HG02798 (cell line): ENCODE measurements around the gene LCLAT1.

ENCODE experiments used
- ATAC-seq: cut with Tn5 transposase; IDR thresholded peaks from one replicate; pipeline ENCODE4 v1.9.1; 2021; ENCODE audit warnings: mild to moderate bottlenecking; ENCODE audit not compliant: unreplicated experiment, poor library complexity

Gene LCLAT1

DNA sequence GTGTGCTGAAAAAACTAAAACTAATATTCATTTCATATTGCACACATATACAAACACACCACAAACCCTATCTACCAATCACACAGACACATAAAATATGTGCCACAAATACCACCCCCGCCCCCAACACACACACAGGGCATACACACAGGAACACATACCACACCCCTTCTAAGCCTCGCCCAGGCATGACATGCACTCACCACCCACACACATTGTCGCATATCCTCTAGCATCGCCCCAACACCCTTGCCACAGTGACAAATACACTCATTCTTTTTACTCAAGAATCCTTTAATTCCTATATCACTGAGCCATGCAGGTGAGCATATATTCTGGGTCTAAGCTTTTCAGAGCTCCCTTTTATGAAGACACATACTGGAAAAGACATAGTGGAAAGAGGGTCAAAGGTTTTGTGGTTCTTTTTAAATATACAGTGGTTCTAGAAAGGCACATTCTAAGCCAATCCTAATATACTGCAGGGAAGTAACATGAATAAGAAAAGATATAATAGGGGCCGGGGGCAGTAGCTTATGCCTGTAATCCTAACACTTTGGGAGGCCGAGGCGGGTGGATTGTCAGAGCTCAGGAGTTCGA is 24.5 kb upstream of the LCLAT1 start:
- ATAC-seq: peak; percentile 88

GRCh38 chr2:30424231-30424630 is 22.8 kb upstream of the LCLAT1 start:
- ATAC-seq: no peak

GRCh38 chr2:30425326-30425725 is 21.7 kb upstream of the LCLAT1 start:
- ATAC-seq: no peak

- ATAC-seq: no peak
These were observed 19.3 kb upstream of the LCLAT1 start for GRCh38 chr2:30427606-30428347.

GRCh38 chr2:30428348-30428662 is 18.7 kb upstream of the LCLAT1 start:
- no peak for ATAC-seq

DNA sequence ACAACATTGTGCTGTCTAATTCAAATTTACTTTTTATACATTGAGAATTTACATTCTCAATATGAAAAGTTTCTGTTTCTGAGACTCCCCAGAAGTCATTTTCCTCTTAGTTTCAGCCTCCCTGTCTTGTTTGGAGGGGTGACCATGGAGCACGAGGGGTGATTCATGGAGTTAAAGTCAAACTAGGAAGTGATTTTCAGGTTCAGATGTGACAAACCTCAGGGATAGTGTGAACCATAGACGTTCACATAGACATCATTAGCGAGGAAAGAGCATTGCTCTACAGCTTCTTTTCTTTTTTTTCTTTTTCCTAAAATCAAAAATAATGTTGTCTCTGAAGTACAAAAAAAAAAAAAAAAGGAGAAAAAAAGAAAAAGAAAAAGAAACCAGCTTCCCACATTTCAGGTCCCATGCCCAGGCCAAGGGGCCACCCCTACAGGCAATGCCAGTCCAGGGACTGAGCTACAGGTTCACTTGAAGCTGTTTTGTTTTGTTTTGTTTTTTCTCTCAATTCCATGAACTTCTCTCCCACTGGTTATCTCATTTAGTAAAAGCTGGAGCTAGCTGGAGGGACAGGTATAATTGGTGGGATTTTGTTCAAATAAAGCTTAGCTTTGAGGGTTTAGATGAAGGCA is 18.1 kb upstream of the LCLAT1 start:
- ATAC-seq: no peak

DNA sequence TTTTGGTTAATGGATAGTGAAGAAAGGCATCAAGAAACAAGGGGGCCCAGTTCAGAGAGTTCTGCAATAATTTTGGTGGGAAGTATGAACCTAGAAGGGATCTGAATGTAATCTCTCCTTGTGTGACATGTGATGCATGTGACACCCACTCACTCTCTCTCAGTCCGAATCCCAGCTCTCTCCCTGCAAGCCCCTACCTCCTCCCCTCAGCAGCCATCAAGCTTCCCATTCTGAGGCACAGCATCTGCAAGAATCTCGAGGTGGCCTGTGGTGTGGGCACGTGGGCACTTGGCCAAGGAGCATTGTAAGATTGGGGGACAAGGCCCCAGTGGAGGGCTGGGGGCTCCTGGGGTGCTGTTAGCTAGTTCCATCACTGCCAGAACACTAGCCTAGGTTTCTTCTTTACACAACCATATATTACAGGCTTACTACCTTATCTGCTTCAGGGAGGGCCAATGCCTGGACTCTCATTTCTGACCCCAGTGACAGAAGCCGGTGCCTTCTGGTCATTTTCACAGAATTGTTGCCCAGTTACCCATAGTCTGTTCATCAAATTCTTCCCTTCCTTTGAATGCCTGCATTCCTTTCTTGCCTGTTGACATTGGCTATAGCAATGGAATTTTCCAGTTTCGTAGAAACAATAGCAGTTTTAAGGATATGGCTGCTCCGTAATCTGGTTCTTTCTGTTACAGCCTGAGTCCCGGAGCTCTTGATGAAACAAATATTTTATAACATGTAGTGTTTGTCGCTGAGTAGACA is 13.3 kb upstream of the LCLAT1 start:
- ATAC-seq: no peak

DNA sequence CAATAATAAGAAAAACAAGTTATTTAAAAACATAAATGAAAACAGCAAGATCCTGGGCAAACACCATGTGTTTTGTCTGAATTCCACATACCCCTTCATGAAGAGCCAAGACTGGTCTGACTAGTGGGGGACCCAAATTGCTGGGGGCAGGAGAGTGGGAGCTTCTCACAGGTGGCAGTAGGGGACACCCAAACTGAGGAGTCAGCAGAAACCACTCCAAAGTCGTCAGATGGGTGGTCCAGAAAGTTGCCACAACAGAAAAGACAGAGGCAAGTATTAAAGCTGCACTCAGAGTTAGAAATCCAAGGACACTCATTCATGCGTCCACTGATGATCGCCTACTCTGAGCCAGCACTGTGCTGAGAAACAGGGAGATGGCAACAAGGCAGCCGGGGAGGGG is 12.3 kb upstream of the LCLAT1 start:
- no peak for ATAC-seq

DNA sequence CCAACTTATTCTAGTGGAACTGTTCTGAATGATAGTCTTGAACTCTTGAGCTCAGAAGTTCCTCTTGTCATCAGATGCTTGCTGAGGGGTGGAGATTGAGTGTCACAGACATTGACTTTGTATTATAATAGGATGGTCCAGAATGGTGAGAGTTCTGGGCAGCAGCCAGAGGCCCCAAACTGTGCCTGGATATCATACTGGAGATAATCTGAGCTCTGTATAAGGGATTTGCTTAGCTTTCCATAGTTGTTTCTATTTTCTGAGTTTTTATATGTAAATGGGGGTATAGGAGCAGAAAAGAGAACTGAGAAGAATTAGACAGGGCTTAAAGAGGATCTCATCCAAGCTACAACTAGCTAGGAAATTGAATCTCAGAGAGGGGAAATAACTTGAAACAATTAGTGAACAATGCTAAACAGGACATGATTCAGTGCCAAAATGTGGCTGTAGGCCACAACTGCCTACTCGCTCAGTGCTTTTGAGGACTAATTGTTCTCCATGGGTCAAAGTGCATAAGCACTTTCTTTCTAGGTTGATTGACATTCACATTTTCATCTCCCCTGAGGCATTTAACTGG is 10.1 kb upstream of the LCLAT1 start:
- ATAC-seq: no peak

DNA sequence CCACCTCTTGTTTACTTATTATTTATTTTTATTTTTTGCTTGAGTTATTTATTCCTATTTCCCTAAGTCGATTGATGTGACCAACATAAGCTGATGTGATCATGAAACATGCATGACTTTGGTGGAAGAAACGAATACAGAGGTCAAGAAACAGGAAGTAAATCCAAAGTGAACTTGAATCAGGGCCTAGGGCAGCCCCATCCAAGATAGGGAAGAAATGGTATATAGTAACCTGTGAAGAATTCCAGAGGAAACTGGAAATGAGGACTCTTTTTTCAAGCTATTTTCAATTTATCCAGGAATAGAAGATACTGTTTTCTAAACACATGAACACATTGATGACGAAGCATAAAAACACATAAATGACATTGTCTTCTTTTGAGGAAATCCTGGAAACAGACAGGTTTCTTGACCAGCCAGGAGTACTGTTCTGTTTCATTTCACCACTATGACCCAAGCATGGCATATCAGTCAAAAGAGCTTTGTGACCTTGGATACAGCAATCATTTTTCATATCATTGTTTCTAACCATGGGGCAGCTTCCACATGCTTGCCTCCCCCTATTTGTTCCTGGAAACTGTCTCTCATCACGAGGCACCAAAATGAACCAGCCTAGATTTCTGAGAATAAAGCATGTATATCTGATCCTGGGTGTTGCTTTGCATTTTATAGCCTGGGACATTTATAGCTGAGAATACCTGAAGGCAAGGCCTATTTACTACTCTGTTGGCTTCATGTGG is 9.1 kb upstream of the LCLAT1 start:
- no peak for ATAC-seq

GRCh38 chr2:30439296-30439695 is 7.8 kb upstream of the LCLAT1 start:
- no peak for ATAC-seq

DNA sequence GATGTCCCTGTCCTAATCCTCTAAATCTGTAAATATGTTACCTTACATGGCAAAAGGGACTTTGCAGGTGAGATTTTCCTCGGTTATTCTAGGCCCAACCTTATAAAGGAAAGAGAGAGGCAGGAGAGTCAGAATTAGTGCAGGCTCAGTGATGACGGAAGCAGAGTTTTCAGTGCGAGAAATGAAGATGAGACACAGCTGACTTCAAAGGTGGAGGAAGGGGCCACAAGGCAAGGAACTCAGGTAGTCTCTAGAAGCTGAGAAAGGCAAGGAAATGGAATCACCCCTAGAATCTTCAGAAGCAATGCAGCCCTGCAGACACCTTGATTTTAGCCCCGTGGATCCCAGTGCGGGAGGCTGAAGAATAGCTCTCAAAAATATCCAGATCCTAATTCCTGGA is 7.2 kb upstream of the LCLAT1 start:
- no peak for ATAC-seq

- ATAC-seq: no peak
These were observed 6.0 kb upstream of the LCLAT1 start for GRCh38 chr2:30441023-30441422.

GRCh38 chr2:30443081-30443480 is 4.0 kb upstream of the LCLAT1 start:
- no peak for ATAC-seq

DNA sequence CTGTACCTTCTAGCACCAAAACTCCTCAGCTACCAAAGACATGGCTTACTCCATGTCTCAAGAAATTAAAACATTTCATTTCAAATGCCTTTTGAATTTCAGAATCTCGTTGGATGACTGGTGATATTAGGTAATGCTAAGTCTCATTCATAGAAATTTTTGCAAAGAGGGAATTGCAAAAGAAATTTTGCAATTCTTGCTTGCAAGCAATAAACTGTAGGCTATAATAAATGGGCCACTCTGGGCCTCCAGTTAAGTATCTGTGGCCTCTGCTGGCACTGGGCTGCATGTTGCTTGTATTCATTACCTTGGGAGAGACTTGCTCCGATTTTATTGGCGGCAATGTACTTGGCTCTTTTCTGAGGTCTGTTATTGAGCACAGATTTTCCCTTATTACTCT is 2.8 kb upstream of the LCLAT1 start:
- no peak for ATAC-seq

GRCh38 chr2:30445266-30445821 is 1.7 kb upstream of the LCLAT1 start:
- no peak for ATAC-seq

DNA sequence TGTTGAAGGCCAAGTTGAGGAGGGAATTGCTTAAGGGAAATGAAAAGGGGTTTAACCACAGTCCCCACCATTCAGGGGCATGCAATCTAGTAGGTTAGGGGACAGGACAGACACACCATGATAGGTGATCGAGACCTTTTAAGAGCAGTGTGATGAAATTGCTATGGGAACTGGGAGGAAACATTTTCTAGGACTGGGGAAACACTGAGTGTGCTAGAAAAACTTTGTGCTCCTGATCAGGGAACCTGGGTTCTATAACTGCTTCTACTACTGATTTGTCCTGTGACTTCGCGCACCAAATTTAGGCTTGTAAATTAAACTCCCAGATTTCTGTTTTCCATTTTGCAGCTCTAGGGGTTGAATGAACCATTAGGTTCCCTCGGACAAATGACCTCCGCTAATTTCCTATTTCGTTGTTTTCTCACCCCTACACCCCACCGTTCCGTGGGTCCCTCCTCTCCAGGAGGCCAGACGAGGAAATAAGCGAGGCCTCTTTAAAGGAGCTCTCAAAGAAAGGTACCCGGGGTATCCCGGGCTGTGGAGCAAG is 371 bp upstream of the LCLAT1 start:
- ATAC-seq: no peak

- ATAC-seq: no peak
These were observed 1.3 kb downstream of the LCLAT1 start for GRCh38 chr2:30448308-30448707.

DNA sequence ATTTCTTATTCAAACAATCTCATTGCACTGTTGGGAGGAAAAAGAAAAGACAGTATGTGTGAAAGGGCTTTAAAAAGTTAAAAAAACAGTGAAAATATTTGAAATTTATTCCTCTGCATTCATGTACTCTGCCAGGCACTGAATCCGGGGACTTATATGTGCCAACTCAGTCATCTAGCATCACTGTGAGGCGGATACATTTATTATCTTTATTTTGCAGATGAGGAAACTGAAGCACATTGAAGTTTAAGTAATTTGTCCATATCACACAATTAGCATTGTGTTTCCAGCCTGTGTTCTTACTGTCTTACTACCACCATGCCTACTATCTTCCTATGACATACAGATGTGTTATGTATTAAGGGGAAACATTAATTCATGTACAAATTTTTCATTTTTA is 1.8 kb downstream of the LCLAT1 start:
- ATAC-seq: no peak

DNA sequence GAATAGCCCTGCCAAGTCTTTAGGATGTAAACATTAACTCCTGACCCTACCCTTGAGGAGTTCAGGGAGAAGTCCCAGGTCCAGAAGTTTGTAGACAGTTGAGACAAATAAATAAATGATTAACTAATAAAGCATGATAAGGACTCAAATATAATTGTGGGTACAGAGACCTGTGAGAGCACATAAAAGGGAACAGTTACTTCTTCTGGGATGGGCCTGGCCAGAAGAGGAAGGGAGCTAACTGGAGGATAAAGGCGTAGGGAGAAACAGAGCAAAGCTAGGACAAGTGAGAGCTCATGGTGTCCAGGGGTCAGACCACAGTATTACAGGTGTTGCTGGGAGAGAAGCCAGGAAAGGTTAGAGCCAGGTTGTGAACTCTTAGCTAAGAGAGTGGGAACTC is 3.0 kb downstream of the LCLAT1 start:
- ATAC-seq: no peak
